ENCODE results near the gene RTN4.

The RTN4 gene

GRCh38 chr2:55035716-55036115 is 14.5 kb downstream of the RTN4 start:
- no peak for DNase-seq

DNA sequence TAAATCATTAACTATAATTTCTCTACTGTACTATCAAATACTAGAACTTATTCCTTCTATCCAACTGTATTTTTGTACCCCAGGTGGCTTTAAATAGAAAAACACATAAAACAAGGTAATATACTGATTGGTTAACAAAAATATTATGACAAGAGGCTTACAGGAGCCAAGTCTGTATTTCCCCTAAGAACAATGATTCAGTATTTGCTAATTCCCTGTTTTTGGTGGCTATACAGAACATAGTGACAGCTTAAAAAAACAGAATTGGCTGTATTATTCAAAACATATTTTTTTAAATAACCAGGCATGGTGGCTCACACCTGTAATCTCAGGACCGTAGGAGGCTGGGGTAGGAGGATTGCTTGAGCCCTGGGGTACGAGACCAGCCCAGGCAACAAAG is 16.3 kb downstream of the RTN4 start:
- no peak for DNase-seq

DNA sequence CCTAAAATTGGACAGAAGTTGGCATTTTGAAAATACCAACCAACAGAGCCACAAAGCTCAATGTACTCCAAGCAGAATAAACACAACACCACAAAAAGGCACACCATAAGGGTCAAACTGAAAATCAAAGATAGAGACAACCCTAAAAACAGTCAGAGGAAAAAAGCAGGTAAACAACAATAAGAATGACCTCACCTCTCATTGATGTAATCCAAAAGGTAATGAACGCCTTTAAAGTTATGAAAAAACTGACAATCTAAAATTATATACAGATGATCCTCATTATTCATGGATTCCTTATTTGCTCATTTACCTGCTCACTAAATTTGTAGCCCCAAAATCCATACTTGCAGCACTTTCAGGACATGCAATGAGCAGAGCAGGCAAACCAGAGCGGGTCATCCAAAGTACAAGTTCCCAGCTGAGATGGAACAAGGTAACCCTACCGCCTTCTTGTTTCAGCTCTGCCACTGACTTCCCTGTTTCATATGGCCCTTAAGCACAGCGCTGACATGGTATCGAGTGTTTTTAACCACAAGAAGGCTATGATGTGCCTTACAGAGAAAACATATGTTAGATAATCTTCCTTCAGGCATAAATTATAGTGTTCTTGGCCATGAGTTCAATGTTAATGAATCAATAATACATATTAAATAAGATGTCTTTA is 17.0 kb downstream of the RTN4 start:
- DNase-seq = no peak

- DNase-seq = no peak
These were observed 18.7 kb downstream of the RTN4 start for GRCh38 chr2:55031505-55031904.

GRCh38 chr2:55030766-55031165 is 19.5 kb downstream of the RTN4 start:
- DNase-seq = no peak

GRCh38 chr2:55029098-55029497 is 21.2 kb downstream of the RTN4 start:
- no peak for DNase-seq

GRCh38 chr2:55027226-55027625 is 23.0 kb downstream of the RTN4 start:
- no peak for DNase-seq

DNA sequence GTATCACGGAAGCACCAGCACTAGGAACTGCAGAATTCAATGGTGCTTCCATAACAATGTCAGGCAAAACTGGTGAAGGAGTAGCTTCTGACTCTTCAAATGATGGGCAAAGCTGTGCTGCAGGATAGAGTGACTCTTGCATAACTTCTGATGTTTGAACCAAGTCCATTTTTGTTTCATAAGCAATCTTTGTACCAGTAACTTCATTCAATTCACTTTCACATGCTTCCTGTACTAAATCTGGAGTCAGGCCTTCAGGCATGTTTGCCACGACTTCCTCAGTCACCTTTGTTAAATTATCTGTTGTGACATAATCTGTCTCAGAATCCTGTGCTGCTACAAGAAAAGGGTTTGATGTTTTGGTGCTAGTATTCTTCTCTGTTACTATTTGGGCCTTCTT is 24.0 kb downstream of the RTN4 start:
- no peak for DNase-seq

- DNase-seq = no peak
These were observed 24.6 kb downstream of the RTN4 start for GRCh38 chr2:55025627-55026026.

DNA sequence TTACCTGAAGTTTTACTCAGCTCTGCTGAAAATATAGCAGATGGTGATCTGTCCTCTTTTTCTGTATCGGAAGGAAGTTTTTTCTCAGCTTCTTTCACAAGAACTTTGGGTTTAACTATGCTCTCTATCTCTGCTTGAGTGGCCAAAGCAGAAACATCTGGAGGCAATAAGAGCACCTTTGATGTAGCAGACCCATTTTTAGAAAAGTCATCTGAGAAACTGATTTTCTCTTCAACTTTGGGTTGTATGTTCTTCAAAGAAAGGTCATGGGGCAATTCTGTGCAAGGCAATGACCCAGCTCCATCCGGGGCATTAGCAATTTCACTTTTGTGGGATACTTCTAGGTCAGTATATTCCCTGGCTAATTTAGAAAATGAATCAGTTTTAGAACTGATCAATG is 25.2 kb downstream of the RTN4 start:
- no peak for DNase-seq

DNA sequence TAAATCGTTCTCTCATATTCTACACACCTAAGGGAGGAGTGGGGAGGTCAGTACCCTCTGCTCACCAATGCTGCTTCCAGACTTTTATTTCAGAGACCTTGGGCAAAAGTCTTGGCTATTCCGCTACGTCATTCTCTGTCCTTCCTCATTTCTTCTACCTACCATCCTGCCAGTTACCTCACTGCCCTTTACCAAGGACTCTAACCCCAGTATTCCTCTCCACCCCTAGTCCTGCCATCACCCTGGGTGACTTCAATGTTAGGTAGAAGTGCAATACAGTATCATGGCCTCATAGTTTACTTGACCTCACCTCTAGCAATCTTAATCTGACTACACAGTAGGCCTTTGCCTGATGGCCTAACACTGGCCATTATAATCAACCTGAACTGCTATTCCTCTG is 27.8 kb downstream of the RTN4 start:
- no peak for DNase-seq

DNA sequence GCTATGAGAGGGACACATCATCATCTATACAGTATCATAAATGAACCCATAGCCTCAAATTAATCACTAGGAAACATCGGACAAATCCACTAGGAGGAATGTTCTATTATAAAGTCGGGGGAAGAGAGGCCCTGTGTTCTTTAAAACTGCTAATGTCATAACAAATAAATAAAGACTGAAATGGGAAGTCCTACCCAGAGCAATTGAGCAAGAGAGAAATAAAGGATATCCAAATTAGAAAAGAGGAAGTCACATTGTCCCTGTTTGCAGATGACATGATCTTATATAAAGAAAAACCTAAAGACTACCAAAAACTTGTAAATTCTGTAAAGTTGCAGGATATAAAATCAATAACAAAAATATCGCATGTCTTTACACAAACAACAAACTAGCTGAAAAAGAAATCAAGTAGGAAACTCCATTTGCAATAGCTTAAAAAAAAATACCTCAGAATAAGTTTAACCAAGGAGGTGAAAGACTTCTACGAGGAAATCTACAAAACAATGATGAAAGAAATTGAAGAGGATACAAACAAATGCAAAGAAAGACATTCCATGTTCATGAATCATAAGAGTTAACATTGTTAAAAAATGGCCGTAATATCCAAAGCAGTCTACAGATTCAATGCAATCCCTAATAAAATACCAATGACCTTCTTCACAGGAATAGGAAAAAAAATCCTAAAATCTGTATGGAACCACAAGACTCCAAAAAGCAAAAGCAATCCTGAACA is 30.6 kb downstream of the RTN4 start:
- DNase-seq = no peak

- no peak for DNase-seq
These were observed 31.6 kb downstream of the RTN4 start for GRCh38 chr2:55018619-55019018.

GRCh38 chr2:55017880-55018279 is 32.4 kb downstream of the RTN4 start:
- DNase-seq = no peak

DNA sequence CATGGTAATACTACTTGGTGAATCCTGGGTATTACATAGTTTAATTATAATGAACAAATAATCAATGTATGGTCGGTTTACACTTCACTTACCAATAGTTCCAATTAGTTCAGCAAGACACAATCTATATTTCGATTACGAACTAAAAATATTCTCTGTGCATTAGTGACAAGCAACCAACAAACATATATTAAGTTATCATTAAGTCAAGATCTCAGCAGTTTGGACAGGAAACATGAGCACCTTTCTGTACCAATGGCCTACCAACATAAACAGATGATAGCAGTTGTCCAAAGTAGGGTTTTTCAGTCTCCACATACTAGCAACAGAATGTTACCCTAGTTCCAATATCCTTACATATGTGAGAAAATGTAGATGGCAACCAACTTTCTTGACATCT is 32.8 kb downstream of the RTN4 start:
- DNase-seq = no peak

DNA sequence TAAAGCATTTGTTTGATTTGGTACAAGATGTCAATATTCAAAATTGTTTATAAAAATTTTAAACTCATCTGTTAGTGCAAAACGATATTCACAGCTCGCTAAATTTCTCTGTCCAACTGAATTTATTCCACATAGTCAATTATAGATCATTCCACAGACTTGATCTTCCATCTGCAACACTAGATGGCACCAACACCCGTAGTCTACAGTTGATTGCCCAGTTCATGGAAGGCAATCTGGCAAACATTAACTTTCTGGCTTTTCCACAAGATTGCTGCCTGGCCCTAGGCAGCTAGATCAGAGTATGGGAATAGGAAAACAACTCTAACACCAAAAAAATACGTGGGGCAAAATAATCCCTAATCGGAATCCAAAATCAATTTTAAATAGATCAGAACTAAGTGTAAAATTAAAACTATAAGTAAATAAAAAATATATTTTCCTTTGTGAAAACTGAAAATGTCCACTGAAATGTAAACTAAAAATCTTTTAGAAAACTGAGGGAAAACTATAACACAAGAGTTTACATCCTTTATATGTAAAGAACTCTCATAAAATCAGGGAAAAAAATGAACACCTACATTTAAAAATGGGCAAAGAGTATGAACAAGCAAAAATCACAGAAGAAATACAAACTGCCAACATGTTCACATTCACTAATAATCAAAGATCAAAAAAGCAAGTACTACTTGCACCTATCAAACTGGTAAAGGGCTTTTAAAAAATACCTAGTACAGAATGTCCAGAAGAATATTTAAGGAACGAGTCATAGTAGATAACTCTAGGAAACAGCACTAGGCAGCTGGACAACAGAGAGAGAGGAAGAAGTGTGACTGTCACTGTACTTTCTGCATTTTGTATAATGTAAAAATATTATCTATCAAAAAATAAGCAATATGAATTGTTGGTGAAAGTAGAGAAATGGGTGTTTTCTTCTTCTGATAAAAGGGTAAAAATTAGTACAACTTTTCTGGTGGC is 35.0 kb downstream of the RTN4 start:
- no peak for DNase-seq

DNA sequence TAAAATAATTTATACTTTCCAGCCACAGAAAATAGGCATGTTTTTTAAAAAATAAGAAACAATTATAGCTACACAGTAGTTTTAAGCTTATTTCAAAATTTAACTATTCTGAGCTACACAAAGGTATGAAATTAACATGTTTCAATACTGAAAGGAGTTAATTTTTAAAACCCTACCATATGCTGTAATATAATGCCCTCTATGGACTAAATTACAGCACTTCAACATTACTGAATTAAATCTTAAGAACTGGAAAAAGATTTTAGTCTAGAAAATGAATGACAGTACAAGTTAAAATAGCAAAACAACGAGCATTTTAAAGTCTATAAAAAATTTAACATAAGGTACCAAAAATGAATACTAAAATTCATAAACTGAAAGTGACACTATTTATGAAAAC is 36.3 kb downstream of the RTN4 start:
- no peak for DNase-seq

DNA sequence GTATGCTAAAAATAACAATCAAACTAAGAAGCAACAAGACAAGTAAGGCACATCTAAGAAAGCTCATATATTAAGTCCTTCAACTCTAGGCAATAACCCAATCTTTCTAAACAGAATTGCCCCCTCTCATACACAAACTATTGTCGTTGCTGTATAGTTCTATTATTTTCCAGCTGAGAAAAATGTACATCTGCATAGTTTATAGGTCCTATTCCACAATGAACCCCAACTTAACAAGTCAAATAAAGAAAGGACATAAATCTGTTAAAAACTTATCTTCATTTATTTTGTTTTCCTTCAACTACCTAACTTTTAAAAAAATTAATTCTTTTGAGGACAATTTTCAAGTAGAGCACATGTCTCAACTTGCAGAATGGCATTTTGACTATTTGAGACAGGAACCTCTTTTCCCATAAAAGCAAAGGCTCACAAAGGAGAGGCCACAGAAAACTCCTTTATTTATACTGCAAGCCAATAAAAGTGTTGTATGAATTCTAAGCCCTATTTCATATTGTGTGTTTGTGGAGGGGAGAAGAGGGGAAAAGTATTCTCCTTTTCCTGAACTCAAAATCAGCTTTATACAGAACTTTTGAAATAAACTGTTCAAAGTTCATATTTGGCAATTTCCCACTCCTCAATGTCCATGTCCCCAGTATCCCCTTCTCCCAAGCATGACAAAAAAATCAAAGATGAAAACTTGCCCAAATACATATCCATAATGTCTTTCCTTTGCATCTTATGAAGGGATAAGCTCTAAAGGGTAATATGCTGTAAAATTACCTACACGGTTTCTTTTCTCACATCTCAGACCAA is 37.4 kb downstream of the RTN4 start:
- no peak for DNase-seq

GRCh38 chr2:55011831-55012671 is 38.2 kb downstream of the RTN4 start:
- no peak for DNase-seq

DNA sequence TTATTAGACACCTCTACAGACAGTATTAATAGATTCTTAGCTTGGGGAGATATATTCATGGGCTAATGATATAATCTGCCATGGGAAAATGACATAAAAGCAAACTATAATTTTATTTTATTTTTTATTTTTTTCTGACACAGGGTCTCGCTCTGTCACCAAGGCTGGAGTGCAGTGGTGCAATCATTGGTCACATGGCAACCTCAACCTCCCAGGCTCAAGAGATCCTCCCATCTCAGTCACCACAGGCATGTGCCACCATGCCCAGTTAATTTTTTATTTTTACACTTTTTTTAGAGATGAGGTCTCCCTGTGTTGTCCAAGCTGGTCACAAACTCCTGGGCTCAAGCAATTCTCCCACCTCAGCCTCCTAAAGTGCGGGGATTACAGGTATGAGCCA is 39.3 kb downstream of the RTN4 start:
- no peak for DNase-seq

GRCh38 chr2:55010149-55010591 is 40.1 kb downstream of the RTN4 start:
- no peak for DNase-seq

Measured in NCI-H2107 (cell line).